DMS153 treated with DMSO at 0.1 percent for 48 hours (cell line): ENCODE measurements around the gene PATL2.
"Not testable (repeated sequence)": the region's sequence is repeated elsewhere in the genome, so short reads cannot be mapped to it uniquely, and the experiment has no call there.

Experiments
- DNase-seq: peaks from one replicate; lab custom pipeline; 2025; ENCODE audit not compliant: unreplicated experiment; lab: John Stamatoyannopoulos, UW

PATL2 gene

DNA sequence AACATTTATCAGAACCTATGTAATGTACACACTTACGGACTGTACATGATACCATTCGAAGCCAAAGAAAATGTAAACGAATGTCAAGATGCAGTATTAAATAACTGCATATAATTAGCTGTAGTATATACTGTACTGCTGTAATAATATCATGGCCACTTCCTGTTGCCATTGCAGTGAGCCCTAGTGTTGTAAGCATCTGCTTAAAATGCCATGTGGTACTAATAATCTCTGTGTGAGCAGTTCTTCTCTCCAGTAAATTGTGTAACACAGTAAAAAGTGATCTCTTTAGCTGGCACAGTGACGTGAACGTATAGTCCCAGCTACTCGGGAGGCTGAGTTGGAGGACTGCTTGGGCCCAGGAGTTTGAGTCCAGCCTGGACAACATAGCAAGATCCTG, 56.3 kb downstream of the PATL2 start:
- DNase-seq = no peak

DNA sequence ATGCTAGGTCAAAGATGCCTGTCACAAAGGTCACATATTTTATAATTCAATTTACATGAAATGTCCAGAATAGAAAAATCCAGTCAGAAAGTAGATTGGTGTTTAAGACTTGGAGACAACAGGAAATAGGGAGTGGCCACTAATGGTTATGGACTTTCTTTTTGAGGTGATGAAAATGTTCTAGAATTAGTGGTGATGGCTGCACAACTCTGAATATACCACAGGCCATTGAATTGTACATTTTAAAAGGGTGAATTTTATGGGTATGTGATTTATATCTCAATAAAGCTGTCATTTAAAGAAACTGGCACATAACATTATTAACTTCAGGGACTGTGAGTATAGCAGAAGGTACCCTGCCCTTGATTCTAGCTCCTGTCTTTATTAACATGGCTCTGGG, 63.5 kb downstream of the PATL2 start:
- DNase-seq = no peak

DNA sequence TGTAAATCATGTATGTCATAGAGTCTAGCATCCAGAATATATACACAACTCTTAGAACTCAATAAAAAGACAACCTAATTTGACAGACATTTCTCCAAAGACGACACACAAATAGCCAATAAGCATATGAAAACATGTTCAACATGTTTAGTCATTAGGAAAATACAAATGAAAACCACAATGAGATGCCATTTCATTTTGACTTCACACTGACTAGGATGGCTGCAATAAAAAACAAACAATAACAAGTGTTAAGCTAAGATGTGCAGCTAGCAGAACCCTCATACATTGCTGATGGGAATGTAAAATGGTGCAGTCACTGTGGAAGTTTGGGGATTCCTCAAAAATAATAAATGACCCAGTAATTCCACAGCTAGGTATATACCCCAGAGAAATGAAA, 64.1 kb downstream of the PATL2 start:
- no peak for DNase-seq

DNA sequence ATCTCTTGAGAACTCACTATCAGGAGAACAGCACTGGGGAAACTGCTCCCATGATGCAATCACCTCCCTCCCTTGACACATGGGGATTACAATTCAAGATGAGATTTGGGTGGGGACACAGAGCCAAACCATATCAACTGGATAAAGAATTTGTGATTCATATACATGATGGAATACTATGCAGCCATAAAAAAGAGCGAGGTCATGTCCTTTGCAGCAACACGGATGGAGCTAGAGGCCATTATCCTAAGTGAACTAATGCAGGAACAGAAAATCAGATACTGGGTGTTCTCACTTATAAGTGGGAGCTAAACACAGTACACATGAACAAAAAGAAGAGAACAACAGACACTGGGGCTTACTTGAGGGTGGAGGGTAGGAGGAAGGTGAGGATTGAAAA, 64.7 kb downstream of the PATL2 start:
- no peak for DNase-seq

DNA sequence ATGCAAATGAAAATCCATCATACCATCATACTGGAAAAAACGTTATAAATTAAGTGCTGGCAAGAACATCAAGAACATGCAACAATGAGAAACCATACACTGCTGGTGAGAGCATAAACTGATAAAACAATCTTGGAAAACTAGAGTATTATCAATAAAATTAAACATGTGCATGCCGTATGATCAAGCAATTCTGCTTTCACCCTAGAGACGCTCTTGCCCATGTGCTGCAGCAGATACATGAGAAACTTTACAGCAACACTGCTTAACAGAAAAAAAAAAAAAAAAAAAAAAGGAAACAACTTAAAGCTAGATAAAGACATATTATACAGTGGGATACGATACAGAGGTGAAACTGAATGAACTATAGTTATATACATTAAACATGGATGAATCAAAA, 69.5 kb downstream of the PATL2 start:
- no peak for DNase-seq

DNA sequence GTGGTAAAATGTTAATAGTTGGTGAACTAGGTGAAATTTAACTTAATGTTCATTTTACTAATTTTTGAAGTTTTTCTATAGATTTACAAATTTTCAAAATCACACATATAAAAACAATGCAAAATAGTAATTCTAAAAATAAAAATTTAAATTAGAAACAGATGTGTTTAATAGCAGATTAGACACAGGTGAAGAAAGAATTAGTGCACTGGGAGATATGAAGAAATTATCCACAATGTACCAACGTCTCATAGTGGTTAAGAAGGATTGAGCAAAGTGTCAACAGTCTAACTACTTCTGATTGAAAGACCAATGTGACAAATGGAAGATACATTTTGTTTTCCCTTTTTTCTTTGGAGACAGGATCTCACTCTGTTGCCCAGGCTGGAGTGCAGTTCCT, 74.1 kb downstream of the PATL2 start:
- no peak for DNase-seq

DNA sequence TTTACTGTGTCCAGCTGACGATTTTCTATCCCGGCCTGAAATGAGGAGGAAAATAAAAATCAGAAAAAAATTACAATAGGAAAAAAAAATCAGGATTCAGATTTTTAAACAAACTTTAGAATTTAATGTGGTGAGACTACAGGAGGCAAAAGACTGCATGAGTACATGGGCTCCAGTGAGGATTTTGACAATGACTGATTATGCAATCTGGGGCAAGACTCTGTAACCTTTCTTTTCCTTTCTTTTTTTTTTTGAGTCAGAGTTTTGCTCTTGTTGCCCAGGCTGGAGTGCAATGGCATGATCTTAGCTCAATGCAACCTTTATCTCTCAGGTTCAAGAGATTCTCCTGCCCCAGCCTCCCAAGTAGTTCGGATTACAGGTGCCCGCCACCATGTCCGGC, 77.5 kb downstream of the PATL2 start:
- no peak for DNase-seq

DNA sequence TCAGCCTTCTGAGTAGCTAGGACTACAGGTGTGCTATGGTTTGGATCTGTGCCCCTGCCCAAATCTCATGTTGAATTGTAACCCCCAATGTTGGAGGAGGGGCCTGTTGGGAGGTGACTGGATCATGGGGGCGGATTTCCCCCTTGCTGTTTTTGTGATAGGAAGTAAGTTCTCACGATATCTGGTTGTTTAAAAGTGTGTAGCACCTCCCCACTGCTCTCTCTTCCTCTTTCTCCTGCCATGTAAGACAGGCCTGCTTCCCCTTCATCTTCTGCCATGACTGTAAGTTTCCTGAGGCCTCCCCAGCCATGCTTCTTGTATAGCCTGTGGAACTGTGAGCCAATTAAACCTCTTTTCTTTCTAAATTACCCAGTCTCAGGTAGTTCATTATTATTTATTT, 85.8 kb downstream of the PATL2 start:
- not testable (repeated sequence) for DNase-seq

DNA sequence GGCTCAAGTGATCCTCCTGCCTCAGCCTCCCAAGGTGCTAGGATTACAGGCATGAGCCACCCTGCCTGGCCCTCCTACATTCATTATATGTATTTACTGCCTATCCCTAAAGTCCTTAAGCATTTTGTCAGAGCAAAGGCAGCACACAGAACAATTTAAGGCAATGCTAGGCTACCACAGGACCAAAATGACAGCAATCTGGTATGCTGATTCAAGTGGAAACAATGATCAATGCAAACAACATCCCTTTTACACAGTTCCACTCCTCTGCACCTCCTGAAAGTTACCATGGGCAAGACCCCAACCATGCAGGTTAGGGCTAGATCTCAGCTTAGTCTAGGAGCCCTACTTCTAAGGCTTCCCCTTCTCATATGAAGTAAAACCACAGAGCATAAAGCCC, 87.9 kb downstream of the PATL2 start:
- DNase-seq = no peak

DNA sequence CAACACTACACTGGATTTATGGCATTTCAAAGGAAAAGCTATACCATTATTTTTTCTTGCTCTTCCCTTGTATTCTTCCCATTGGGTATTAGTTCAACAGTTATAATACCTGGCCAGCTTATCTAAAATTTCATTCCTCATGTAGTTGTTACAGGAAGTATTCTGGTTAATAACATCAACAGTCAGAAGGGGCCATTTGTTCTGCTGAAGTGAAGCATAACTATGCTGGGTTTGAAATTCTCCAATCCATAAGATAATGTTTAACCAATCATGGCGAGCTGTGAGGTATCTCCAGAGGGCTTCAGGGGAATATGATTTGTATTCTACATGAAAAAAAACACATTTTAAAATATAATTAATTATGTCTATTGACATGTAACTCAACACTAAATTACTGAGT, 91.0 kb downstream of the PATL2 start:
- no peak for DNase-seq

DNA sequence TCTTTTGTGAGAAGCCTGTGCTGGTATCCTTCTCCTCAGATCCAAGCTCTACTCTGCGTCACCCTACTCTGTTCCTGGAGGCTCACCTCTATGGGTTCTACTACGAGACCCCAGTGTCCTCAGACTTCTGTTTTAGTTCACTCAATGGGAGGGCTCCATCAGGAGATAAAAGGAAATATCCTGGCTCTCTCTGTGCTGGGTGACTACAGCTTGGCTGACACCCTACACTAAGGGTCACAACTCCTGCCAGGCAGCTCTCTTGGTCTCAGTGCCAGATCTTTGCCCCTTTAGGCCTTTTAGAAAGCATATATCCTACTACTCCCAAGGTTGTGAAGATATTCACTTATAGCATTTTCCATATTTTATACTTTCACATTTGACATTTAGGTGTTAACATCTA, 94.1 kb downstream of the PATL2 start:
- no peak for DNase-seq
